ENCODE results near the gene CRADD.
"Not testable (repeated sequence)": the region's sequence is repeated elsewhere in the genome, so short reads cannot be mapped to it uniquely, and the experiment has no call there.

The CRADD gene

GRCh38 chr12:93912086-93912733 is 235.0 kb downstream of the CRADD start:
- DNase-seq, result no peak

GRCh38 chr12:93913845-93914244 is 236.7 kb downstream of the CRADD start:
- no peak for DNase-seq

GRCh38 chr12:93914281-93914680 is 237.1 kb downstream of the CRADD start:
- no peak for DNase-seq

GRCh38 chr12:93915411-93915810 is 238.2 kb downstream of the CRADD start:
- DNase-seq, result no peak

GRCh38 chr12:93916402-93916801 is 239.2 kb downstream of the CRADD start:
- DNase-seq, result no peak

GRCh38 chr12:93918262-93918661 is 241.1 kb downstream of the CRADD start:
- no peak for DNase-seq

- no peak for DNase-seq
Measured at GRCh38 chr12:93918900-93919299, 241.7 kb downstream of the CRADD start.

- no peak for DNase-seq
Measured at GRCh38 chr12:93921521-93921920, 244.3 kb downstream of the CRADD start.

- DNase-seq, result no peak
Measured at GRCh38 chr12:93922583-93923006, 245.4 kb downstream of the CRADD start.

GRCh38 chr12:93924367-93924766 is 247.2 kb downstream of the CRADD start:
- DNase-seq, result peak; percentile 2

- no peak for DNase-seq
Measured at GRCh38 chr12:93925585-93926205, 248.5 kb downstream of the CRADD start.

- DNase-seq, result no peak
Measured at GRCh38 chr12:93926237-93926636, 249.1 kb downstream of the CRADD start.

GRCh38 chr12:93929081-93929480 is 251.9 kb downstream of the CRADD start:
- not testable (repeated sequence) for DNase-seq

GRCh38 chr12:93937812-93938211 is 260.6 kb downstream of the CRADD start:
- no peak for DNase-seq

GRCh38 chr12:93938317-93938716 is 261.1 kb downstream of the CRADD start:
- DNase-seq, result no peak

- no peak for DNase-seq
Measured at GRCh38 chr12:93938931-93939330, 261.8 kb downstream of the CRADD start.

- no peak for DNase-seq
Measured at GRCh38 chr12:93939641-93940325, 262.6 kb downstream of the CRADD start.

GRCh38 chr12:93943780-93944179 is 266.6 kb downstream of the CRADD start:
- no peak for DNase-seq

GRCh38 chr12:93944201-93944600 is 267.0 kb downstream of the CRADD start:
- no peak for DNase-seq

All from central memory CD4-positive, alpha-beta T cell (primary cell).